GM18507 (cell line): Measurements from ENCODE around the gene KCNT1.
A peak's percentile ranks its signal among the peaks of the same experiment; 100 is the strongest.
"Not testable (repeated sequence)": the region's sequence is repeated elsewhere in the genome, so short reads cannot be mapped to it uniquely, and the experiment has no call there.

Experiments used
- DNase-seq: peaks from one replicate; pipeline ENCODE4 v3.0.0; 2011; ENCODE audit warnings: low read depth; ENCODE audit not compliant: insufficient read length; ENCODE audit errors: extremely low spot score
- FAIRE-seq: peaks from 2 replicates; lab custom pipeline; 2011; peaks lifted over from hg19 to GRCh38; lab: Jason Lieb, UNC

The KCNT1 gene

GRCh38 chr9:135701959-135702721 lies at the start of gene KCNT1:
TSS of gene KCNT1 (plus strand) at chr9:135702185. CDS start at chr9:135702259, 74 bp downstream.
- FAIRE-seq (no peak), DNase-seq (peak; percentile 68)

GRCh38 chr9:135655317-135655716 lies 46.7 kb upstream of the KCNT1 start:
- DNase-seq (no peak), FAIRE-seq (no peak)

GRCh38 chr9:135657416-135657815 lies 44.6 kb upstream of the KCNT1 start:
- FAIRE-seq (no peak), DNase-seq (no peak)

GRCh38 chr9:135659252-135659651 lies 42.7 kb upstream of the KCNT1 start:
- FAIRE-seq: no peak

GRCh38 chr9:135660407-135660806 lies 41.6 kb upstream of the KCNT1 start:
- FAIRE-seq (no peak), DNase-seq (no peak)

More at GRCh38 chr9:135659252-135659651, 42.7 kb upstream of the KCNT1 start:
- DNase-seq: no peak

GRCh38 chr9:135661816-135662560 lies 40.0 kb upstream of the KCNT1 start:
- FAIRE-seq (no peak), DNase-seq (no peak)

- DNase-seq (no peak), FAIRE-seq (no peak)
These were observed 39.1 kb upstream of the KCNT1 start, which contains the start of gene LCN9 for GRCh38 chr9:135662758-135663450. TSS of gene LCN9 (plus strand) at chr9:135663309. CDS start at chr9:135663322, 13 bp downstream.

GRCh38 chr9:135663451-135663770 lies 38.6 kb upstream of the KCNT1 start:
- DNase-seq (no peak), FAIRE-seq (no peak)

- FAIRE-seq (no peak), DNase-seq (no peak)
These were observed 38.1 kb upstream of the KCNT1 start for GRCh38 chr9:135663857-135664256.

GRCh38 chr9:135664266-135664665 lies 37.7 kb upstream of the KCNT1 start:
- FAIRE-seq: no peak
- no peak for DNase-seq

- FAIRE-seq (no peak), DNase-seq (no peak)
These were observed 36.9 kb upstream of the KCNT1 start for GRCh38 chr9:135664801-135665794.

- FAIRE-seq (no peak), DNase-seq (no peak)
These were observed 36.2 kb upstream of the KCNT1 start for GRCh38 chr9:135665795-135666189.

- no peak for FAIRE-seq
- DNase-seq: no peak
These were observed 35.2 kb upstream of the KCNT1 start for GRCh38 chr9:135666534-135667462.

- DNase-seq (no peak), FAIRE-seq (no peak)
These were observed 34.5 kb upstream of the KCNT1 start for GRCh38 chr9:135667463-135668001.

GRCh38 chr9:135669018-135669417 lies 33.0 kb upstream of the KCNT1 start:
- not testable (repeated sequence) for FAIRE-seq, DNase-seq

GRCh38 chr9:135669616-135670285 lies 32.2 kb upstream of the KCNT1 start:
- no peak for DNase-seq

More at GRCh38 chr9:135669616-135670285, 32.2 kb upstream of the KCNT1 start:
- no peak for FAIRE-seq
